H1 (cell line): ENCODE data around the gene CAMTA1. TPM values are rescaled to one million over a fixed set of nuclear protein-coding genes. Genes with fewer than 3 reads are reported as not detected.
A peak's percentile ranks its signal among the peaks of the same experiment; 100 is the strongest.

ENCODE experiments used
- CTCF ChIA-PET: fragments of 300-600 bp; sonication (Branson Sonifier 250); formaldehyde crosslinking; loops from one replicate; lab custom pipeline; 2021; ENCODE audit not compliant: partially characterized antibody; lab: Charles Lee
- POLR2A ChIA-PET: fragments of 300-600 bp; sonication (Branson Sonifier 250); formaldehyde crosslinking; loops from one replicate; lab custom pipeline; 2021; ENCODE audit warnings: inconsistent platforms; ENCODE audit not compliant: partially characterized antibody; lab: Charles Lee
- DNase-seq, 2 experiments: peaks; one replicate each; pipeline versions ENCODE4 v3.0.0 to v3.0.0-alpha.2; 2010 to 2022; ENCODE audit warnings: low spot score in 2 of 2, low read depth in 1 of 2, mixed read lengths in 1 of 2
- FAIRE-seq: peaks from 2 replicates; lab custom pipeline; 2011; peaks lifted over from hg19 to GRCh38; lab: Jason Lieb, UNC
- H2AFZ ChIP-seq: 2 replicates; pipeline ENCODE4 v1.8.1; 2012; ENCODE audit warnings: low read length, inconsistent platforms
- H2AK5ac ChIP-seq: 2 replicates; pipeline ENCODE4 v1.6.1; 2013; ENCODE audit warnings: low read depth, low read length
- H2BK120ac ChIP-seq: replicated peaks from 2 replicates; pipeline ENCODE3; 2013; ENCODE audit warnings: low read depth, low read length, inconsistent platforms
- H2BK12ac ChIP-seq: 2 replicates; pipeline ENCODE4 v1.6.1; 2013; ENCODE audit warnings: low read depth, low read length
- H2BK15ac ChIP-seq: 2 replicates; pipeline ENCODE4 v1.6.1; 2013; ENCODE audit warnings: low read length
- H2BK20ac ChIP-seq: 2 replicates; pipeline ENCODE4 v1.6.1; 2013; ENCODE audit warnings: low read length
- H2BK5ac ChIP-seq: 2 replicates; pipeline ENCODE4 v1.6.1; 2013; ENCODE audit warnings: low read depth, low read length
- H3K14ac ChIP-seq: 2 replicates; pipeline ENCODE4 v1.6.1; 2013; ENCODE audit warnings: inconsistent platforms; ENCODE audit not compliant: insufficient read length
- H3K18ac ChIP-seq: 2 replicates; pipeline ENCODE4 v1.6.1; 2013; ENCODE audit warnings: low read length; ENCODE audit errors: extremely low read depth
- H3K23ac ChIP-seq: 2 replicates; pipeline ENCODE4 v1.6.1; 2013; ENCODE audit warnings: inconsistent platforms; ENCODE audit not compliant: insufficient read length
- H3K23me2 ChIP-seq: 2 replicates; pipeline ENCODE4 v1.6.1; 2013; ENCODE audit warnings: low read depth, low read length
- H3K27ac ChIP-seq: 2 replicates; pipeline ENCODE4 v1.6.1; 2011; ENCODE audit warnings: low read depth, low read length, inconsistent platforms
- H3K27me3 ChIP-seq, 4 experiments: replicated peaks in 1 of 4; 1 replicate in 1 of 4; 2 replicates in 3 of 4; pipeline versions ENCODE4 v1.6.1 to v1.8.1; 2011 to 2013; ENCODE audit warnings: low read length in 3 of 4, mild to moderate bottlenecking in 3 of 4, inconsistent platforms in 2 of 4, mixed read lengths in 2 of 4, moderate library complexity in 1 of 4; ENCODE audit not compliant: control insufficient read depth in 3 of 4, insufficient read depth in 3 of 4; ENCODE audit errors: extremely low read depth in 1 of 4
- H3K36me3 ChIP-seq, 4 experiments: 2 replicates each; pipeline versions ENCODE4 v1.6.1 to v1.8.1; 2011 to 2013; ENCODE audit warnings: mild to moderate bottlenecking in 4 of 4, low read length in 3 of 4, moderate library complexity in 2 of 4, control low read depth in 1 of 4, inconsistent platforms in 1 of 4; ENCODE audit not compliant: insufficient read depth in 4 of 4, control insufficient read depth in 2 of 4
- H3K4ac ChIP-seq: replicated peaks from 2 replicates; pipeline ENCODE3; 2013; ENCODE audit warnings: low read length, low read depth, mixed read lengths, inconsistent platforms; ENCODE audit not compliant: insufficient read length
- H3K4me1 ChIP-seq, 4 experiments: replicated peaks in 1 of 4; 1 replicate in 1 of 4; 2 replicates in 3 of 4; pipeline versions ENCODE4 v1.6.1 to v1.8.1; 2011 to 2013; ENCODE audit warnings: low read length in 3 of 4, inconsistent platforms in 2 of 4, mixed read lengths in 1 of 4; ENCODE audit not compliant: insufficient read depth in 4 of 4, control insufficient read depth in 3 of 4
- H3K4me2 ChIP-seq, 2 experiments: 2 replicates each; pipeline versions ENCODE4 v1.6.1 to v1.8.1; 2011 to 2013; ENCODE audit warnings: low read depth in 2 of 2, low read length in 2 of 2, control low read depth in 1 of 2, inconsistent platforms in 1 of 2, mild to moderate bottlenecking in 1 of 2; ENCODE audit not compliant: insufficient read depth in 1 of 2
- H3K4me3 ChIP-seq, 4 experiments: fragments of 200-600, 300-600 bp in 1 of 4; sonication (generic), shearing (Covaris generic), sonication (Bioruptor Twin) in 1 of 4; 2 replicates each; pipeline versions ENCODE4 v1.5.1 to v1.8.1; 2011 to 2016; ENCODE audit warnings: low read length in 4 of 4, low read depth in 3 of 4, control low read depth in 2 of 4, inconsistent platforms in 2 of 4, mild to moderate bottlenecking in 2 of 4, mixed read lengths in 1 of 4, moderate library complexity in 1 of 4; ENCODE audit not compliant: insufficient read depth in 2 of 4; ENCODE audit errors: extremely low read depth in 1 of 4
- H3K56ac ChIP-seq: replicated peaks from 2 replicates; pipeline ENCODE3; 2013; ENCODE audit warnings: low read depth, mild to moderate bottlenecking, mixed read lengths, low read length, inconsistent platforms; ENCODE audit not compliant: insufficient read length
- H3K79me1 ChIP-seq: 2 replicates; pipeline ENCODE4 v1.6.1; 2013; ENCODE audit warnings: low read depth, low read length, control low read depth
- H3K79me2 ChIP-seq, 2 experiments: 2 replicates each; pipeline versions ENCODE4 v1.6.1 to v1.8.1; 2012 to 2013; ENCODE audit warnings: low read length in 2 of 2, mild to moderate bottlenecking in 2 of 2, inconsistent platforms in 1 of 2; ENCODE audit not compliant: insufficient read depth in 2 of 2, control insufficient read depth in 1 of 2
- H3K9ac ChIP-seq, 4 experiments: replicated peaks in 1 of 4; 1 replicate in 1 of 4; 2 replicates in 3 of 4; pipeline versions ENCODE4 v1.6.1 to v1.8.1; 2011 to 2013; ENCODE audit warnings: low read depth in 3 of 4, low read length in 3 of 4, control low read depth in 2 of 4, mild to moderate bottlenecking in 2 of 4, moderate library complexity in 2 of 4, inconsistent platforms in 1 of 4; ENCODE audit errors: extremely low read depth in 1 of 4
- H3K9me3 ChIP-seq, 2 experiments: 2 replicates each; pipeline versions ENCODE4 v1.6.1 to v1.8.1; 2012 to 2013; ENCODE audit warnings: mild to moderate bottlenecking in 2 of 2, moderate library complexity in 2 of 2, control low read depth in 1 of 2, inconsistent platforms in 1 of 2, low read depth in 1 of 2, low read length in 1 of 2, mixed read lengths in 1 of 2; ENCODE audit not compliant: insufficient read depth in 2 of 2
- H4K20me1 ChIP-seq, 2 experiments: replicated peaks in 1 of 2; 2 replicates each; pipeline versions ENCODE3 to v1.8.1; 2011 to 2013; ENCODE audit warnings: inconsistent platforms in 2 of 2, low read length in 2 of 2, mild to moderate bottlenecking in 1 of 2; ENCODE audit not compliant: insufficient read depth in 2 of 2, control insufficient read depth in 1 of 2
- H4K5ac ChIP-seq: 2 replicates; pipeline ENCODE4 v1.6.1; 2013; ENCODE audit warnings: low read length, low read depth, mixed read lengths, inconsistent platforms; ENCODE audit not compliant: insufficient read length
- H4K8ac ChIP-seq: 2 replicates; pipeline ENCODE4 v1.8.0; 2013; ENCODE audit warnings: mild to moderate bottlenecking, moderate library complexity, low read length, inconsistent platforms; ENCODE audit not compliant: insufficient read depth; ENCODE audit errors: extremely low read depth
- H4K91ac ChIP-seq: replicated peaks from 2 replicates; pipeline ENCODE3; 2013; ENCODE audit warnings: low read length, mixed read lengths, inconsistent platforms; ENCODE audit not compliant: insufficient read length
- ASH2L ChIP-seq: fragments of 200-600, 300-600 bp; sonication (generic); IDR thresholded peaks from one replicate; pipeline ENCODE4 v1.7.1; 2017; ENCODE audit warnings: low read length
- ATF3 ChIP-seq: IDR thresholded peaks from 2 replicates; pipeline ENCODE4 v1.6.1; 2011; ENCODE audit warnings: low read depth, mild to moderate bottlenecking, low read length; ENCODE audit not compliant: insufficient read depth
- CBX8 ChIP-seq: fragments of 300-800, 300-1000 bp; sonication (generic); IDR thresholded peaks from 2 replicates; pipeline ENCODE4 v1.7.1; 2016; ENCODE audit warnings: low read depth, low read length, borderline replicate concordance
- EGR1 ChIP-seq: IDR thresholded peaks from 2 replicates; pipeline ENCODE4 v1.6.1; 2011; ENCODE audit warnings: low read depth, low read length, borderline replicate concordance
- EP300 ChIP-seq, 2 experiments: IDR thresholded peaks; 1 replicate in 1 of 2; 2 replicates in 1 of 2; pipeline ENCODE4 v1.6.1; 2011 to 2012; ENCODE audit warnings: low read depth in 2 of 2, low read length in 2 of 2, mild to moderate bottlenecking in 2 of 2, borderline replicate concordance in 1 of 2, inconsistent platforms in 1 of 2, moderate library complexity in 1 of 2
- GABPA ChIP-seq: IDR thresholded peaks from 2 replicates; pipeline ENCODE4 v1.6.1; 2011; ENCODE audit warnings: mild to moderate bottlenecking, low read length, moderate library complexity, borderline replicate concordance; ENCODE audit not compliant: insufficient read depth
- KDM4A ChIP-seq: IDR thresholded peaks from one replicate; pipeline ENCODE4 v1.7.1; 2012; ENCODE audit warnings: low read depth, mild to moderate bottlenecking, moderate library complexity, low read length, inconsistent platforms; ENCODE audit not compliant: severe bottlenecking
- MAX ChIP-seq: IDR thresholded peaks from 2 replicates; pipeline ENCODE4 v1.6.1; 2012; ENCODE audit warnings: inconsistent platforms
- RFX5 ChIP-seq: IDR thresholded peaks from 2 replicates; pipeline ENCODE4 v1.6.1; 2011; ENCODE audit warnings: low read depth, low read length, improper control_type of control experiment, borderline replicate concordance
- RXRA ChIP-seq: IDR thresholded peaks from 2 replicates; pipeline ENCODE4 v1.6.1; 2011; ENCODE audit warnings: low read depth, mild to moderate bottlenecking, low read length, moderate library complexity; ENCODE audit not compliant: insufficient read depth
- SIX5 ChIP-seq: IDR thresholded peaks from 2 replicates; pipeline ENCODE4 v1.6.1; 2011; ENCODE audit warnings: mild to moderate bottlenecking, low read depth, low read length
- SP2 ChIP-seq: IDR thresholded peaks from 2 replicates; pipeline ENCODE4 v1.6.1; 2012; ENCODE audit warnings: mild to moderate bottlenecking, low read length, inconsistent platforms
- SUZ12 ChIP-seq: fragments of 200-600 bp; sonication (generic); IDR thresholded peaks from 2 replicates; pipeline ENCODE4 v1.6.1; 2012; ENCODE audit warnings: mild to moderate bottlenecking, inconsistent platforms, low read length, moderate library complexity, mixed read lengths
- YY1 ChIP-seq: IDR thresholded peaks from 2 replicates; pipeline ENCODE4 v1.6.1; 2011; ENCODE audit warnings: low read depth, mild to moderate bottlenecking, low read length
- WGBS, 2 experiments: shearing (Covaris generic) in 1 of 2; methylation state at CpG; one replicate each; pipeline versions ENCODE4 v1.1.6 to v1.1.7; 2013 to 2015; ENCODE audit warnings: low lambda C conversion rate in 2 of 2, mixed read lengths in 2 of 2, inconsistent platforms in 1 of 2, low coverage in 1 of 2, missing lambda C conversion rate in 1 of 2; ENCODE audit not compliant: insufficient replicate concordance in 2 of 2, insufficient coverage in 1 of 2, insufficient read length in 1 of 2; ENCODE audit errors: extremely low coverage in 1 of 2, missing lambda C conversion rate in 1 of 2; 5-methylcytosine and 5-hydroxymethylcytosine counted together
- polyA plus RNA-seq, 7 experiments: library from polyadenylated mRNA; depleted of rRNA in 3 of 7; stranded (reverse) in 5 of 7; unstranded in 2 of 7; fragments of >200 nt in 5 of 7; fragments of 200-250 nt in 2 of 7; gene quantifications; 1 replicate in 5 of 7; 2 replicates in 1 of 7; 4 replicates in 1 of 7; pipeline versions ENCODE4 v1.2.1 to v1.2.3, GENCODE V29; 2011 to 2013; ENCODE audit warnings: missing spikeins in 2 of 7, mixed read lengths in 2 of 7
- total RNA-seq: library from RNA; stranded (reverse); fragmentation: NEBNext Ultra II Directional; extraction: Animal tissue kit (Norgen Biotek cat#: 25700); gene quantifications from 2 replicates; pipeline ENCODE4 v1.2.1, GENCODE V29; 2021

CAMTA1 gene
- total and polyA plus RNA-seq, 2 of the 8 experiments (the other 6 are each of a cell fraction or from before 2014, with no cell fraction given): 65.0 to 119 TPM

GRCh38 chr1:7043191-7043549, 257.9 kb downstream of the CAMTA1 start:
- Histone ChIP-seq H3K27ac (no peak overlapping the region), H3K23ac (no peak overlapping the region), H3K79me1 (no peaks in the 10 kb centered on the region), H2AFZ (no peak overlapping the region), H3K27me3 (no peaks in the 10 kb centered on the region), H3K4ac (peak overlapping the region; percentile 81), H3K4me1 (peaks cover 0 to 11% (median 5%) of the 10 kb centered on the region in 4 experiments; a peak in 5 of 7 replicates), H4K8ac (no peak overlapping the region), H2BK5ac (no peak overlapping the region), H2BK12ac (no peak overlapping the region), H3K4me2 (no peak overlapping the region), H3K36me3 (no peaks in the 10 kb centered on the region), H3K23me2 (no peaks in the 10 kb centered on the region), H3K9me3 (no peaks in the 10 kb centered on the region), H2AK5ac (no peak overlapping the region), H3K14ac (no peak overlapping the region), H3K79me2 (no peaks in the 10 kb centered on the region), H3K9ac (no peak overlapping the region), H2BK20ac (no peak overlapping the region), H4K5ac (no peak overlapping the region), H2BK120ac (no peak overlapping the region), H3K56ac (no peak overlapping the region), H3K18ac (no peak overlapping the region), H4K20me1 (no peaks in the 10 kb centered on the region), H3K4me3 (no peak overlapping the region), H4K91ac (no peak overlapping the region), H2BK15ac (no peak overlapping the region)
- POLR2A ChIA-PET: interaction anchor here (0.7 to 1.3 kb wide), 5 partner anchors 27 to 342 kb away, joined by 3 read pairs; no protein-coding TSS in a partner anchor
- WGBS, 2 experiments: 88% methylated on average over 6 of the region's 6 CpGs; no CpG with 5 or more reads in 1 of the 2 experiments
- DNase-seq (no peak), FAIRE-seq (no peak)
- CTCF ChIA-PET: interaction anchor here (0.6 to 11.3 kb wide), 66 partner anchors 9 to 899 kb away, joined by 3 to 107 read pairs (median 5); no protein-coding TSS in a partner anchor
- TF ChIP-seq KDM4A (no peak), YY1 (no peak), EP300 (IDR thresholded peaks at IDR 0.05; ENCODE audit: borderline replicate concordance in 1 of 2, low read depth in 2 of 2, low read length in 2 of 2) (no peak), ATF3 (no peak), SP2 (no peak), SUZ12 (no peak), CBX8 (no peak), SIX5 (no peak), RFX5 (no peak), GABPA (no peak), MAX (no peak), RXRA (no peak), EGR1 (no peak), ASH2L (no peak)
